HG02943 (cell line): Measurements from ENCODE around the gene PGM1.

Source experiments
- ATAC-seq: cut with Tn5 transposase; IDR thresholded peaks from one replicate; pipeline ENCODE4 v1.9.1; 2021; ENCODE audit warnings: mild to moderate bottlenecking, low read depth, moderate library complexity; ENCODE audit not compliant: unreplicated experiment

Gene PGM1

DNA sequence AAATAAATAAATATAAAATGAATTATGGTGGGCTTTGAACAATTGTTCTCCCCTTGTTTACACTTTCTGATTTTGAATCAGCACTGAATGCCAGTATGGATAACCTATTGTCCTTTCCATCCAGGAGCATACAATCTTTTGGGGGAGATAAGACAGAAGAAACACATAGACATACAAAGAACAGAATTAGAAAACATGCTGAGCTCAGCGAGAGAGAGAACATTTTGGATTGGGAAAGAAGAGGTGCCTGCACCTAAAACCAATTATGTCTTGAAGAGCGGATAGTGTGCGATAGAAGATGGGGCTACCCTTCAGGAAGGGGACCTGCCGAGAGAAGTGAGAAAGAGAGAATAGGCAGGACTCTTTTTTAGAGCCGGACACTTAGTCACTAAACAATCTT, 6.6 kb downstream of the PGM1 start:
- no peak for ATAC-seq

DNA sequence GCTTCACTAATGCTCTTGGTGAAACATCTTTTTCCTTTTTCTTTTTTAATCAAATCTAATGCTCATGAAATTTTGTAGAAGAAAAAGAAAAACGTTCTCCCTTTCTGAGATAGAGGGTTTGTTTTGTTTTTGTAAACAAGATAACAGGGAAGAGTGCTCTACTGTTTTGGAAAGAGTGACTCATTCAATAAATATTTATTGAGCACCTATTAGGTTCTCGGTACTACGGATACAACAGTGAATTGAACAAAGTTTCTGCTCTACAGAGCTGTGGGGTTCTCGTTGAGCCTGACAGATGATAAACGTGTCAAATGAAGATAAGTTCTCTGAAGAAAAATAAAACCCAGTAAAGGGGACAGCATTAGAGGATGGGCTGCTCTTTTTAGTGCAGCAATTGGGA, 7.0 kb downstream of the PGM1 start:
- no peak for ATAC-seq

DNA sequence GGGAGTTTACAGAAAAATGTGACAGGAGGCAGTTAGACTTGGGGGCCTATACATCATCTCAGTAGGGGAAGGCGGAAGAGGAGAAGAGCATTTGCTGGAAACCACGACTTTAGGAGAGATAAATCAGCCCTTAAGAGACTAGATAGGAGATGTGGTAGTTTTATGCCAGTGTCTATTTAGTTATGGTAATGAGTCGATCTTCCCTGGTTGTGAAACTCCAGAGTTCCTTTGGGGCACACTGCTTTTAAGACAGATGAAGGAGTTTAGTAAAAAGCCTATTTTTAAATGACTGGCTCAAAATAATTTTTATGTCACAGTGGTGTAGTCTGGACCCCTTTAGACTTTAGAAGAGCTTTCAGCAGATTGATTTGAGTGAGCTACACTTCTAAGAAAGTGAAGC, 7.8 kb downstream of the PGM1 start:
- no peak for ATAC-seq

DNA sequence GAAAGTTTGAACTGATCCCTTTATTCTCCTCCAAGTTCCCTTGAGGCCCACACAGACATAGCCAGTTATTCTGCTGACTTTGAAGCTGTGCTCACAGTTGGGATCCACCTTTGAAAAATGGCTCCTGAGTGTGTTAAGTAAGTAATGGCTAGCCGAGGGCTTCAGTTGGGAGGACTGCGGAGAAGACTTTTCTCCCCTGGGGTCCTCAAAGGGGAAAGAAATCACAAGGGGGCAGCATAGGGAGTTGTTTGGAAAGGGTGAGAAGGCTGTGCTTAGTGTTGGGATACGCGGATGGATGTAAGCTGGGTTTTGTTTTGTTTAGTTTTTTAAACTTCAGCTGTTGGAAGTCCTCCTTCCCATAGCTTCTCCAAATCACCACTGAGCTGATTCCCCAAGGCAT, 8.3 kb downstream of the PGM1 start:
- ATAC-seq: no peak

DNA sequence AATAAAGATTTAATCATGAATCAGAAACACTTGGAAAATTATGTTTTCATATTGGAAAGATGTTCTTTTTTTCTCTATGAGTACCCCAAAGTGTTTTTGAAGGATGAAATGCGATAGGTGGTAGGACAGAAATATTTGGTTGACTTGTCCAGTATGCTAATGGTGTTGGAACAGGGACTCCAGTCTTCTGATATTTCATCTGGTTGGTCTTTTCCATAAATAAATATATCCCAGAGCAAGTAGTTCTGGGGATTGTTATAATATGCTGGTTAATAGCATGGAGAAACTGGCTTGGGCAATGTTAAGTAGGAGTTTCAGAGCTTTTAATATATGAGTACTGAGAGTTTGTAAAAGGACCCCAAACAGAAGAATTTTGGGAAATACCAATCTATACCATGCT, 8.7 kb downstream of the PGM1 start:
- no peak for ATAC-seq

DNA sequence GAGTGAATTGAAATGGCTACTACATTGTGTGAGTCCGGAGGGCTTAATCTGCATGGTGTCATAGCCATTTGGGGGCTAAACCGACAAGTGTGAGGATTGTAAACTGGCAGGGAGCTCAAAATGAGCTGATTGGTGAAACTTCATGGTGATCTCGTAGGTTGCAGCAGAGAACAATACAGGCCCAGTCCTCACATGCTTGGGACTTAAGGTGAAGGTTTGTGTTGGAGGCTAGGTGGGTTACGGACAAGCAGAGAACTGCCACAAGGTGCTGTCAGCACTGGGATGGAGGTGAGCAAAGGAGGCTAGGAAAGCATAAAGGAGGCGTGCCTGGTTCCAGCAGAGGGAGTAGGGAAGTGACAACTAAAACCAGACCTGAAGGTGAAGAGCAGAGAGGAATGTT, 9.4 kb downstream of the PGM1 start:
- no peak for ATAC-seq

DNA sequence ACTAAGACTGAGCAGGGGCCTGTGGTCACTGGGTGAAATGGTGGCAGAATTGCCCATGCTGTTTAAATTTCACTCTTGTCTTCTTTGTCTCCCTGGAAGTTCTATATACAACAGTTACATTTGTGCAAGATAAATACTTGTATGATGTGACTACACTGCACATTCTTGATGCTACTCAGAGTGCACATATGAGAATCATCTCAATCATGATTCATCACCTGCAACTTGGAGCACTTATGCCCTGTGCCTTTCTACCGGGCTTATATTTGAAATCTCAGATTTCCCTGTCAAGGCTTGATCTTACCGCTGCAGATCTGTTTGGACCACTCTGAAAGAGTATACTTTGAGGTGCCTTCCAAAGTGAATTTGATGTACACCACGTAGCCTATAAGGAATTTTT, 10.6 kb downstream of the PGM1 start:
- ATAC-seq: no peak

DNA sequence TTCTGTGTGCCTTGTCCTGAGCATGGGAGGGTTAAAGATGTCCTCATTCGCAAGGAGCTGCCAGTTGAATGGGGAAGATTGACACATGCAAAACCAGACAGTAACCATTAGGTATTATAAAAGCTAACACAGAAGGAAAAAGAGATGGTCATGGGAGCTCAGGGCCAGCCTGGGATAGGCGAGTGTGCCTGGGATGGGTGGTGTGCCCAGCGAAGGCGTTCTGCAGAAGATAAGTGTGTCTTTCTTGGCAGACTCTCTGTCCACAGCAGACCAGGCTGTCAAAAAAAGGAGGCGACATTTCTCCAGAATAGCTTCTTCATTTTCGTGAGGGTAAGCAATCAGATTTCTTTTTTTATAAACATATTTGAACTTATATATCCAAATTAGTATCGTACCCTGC, 14.1 kb downstream of the PGM1 start:
- ATAC-seq: no peak

DNA sequence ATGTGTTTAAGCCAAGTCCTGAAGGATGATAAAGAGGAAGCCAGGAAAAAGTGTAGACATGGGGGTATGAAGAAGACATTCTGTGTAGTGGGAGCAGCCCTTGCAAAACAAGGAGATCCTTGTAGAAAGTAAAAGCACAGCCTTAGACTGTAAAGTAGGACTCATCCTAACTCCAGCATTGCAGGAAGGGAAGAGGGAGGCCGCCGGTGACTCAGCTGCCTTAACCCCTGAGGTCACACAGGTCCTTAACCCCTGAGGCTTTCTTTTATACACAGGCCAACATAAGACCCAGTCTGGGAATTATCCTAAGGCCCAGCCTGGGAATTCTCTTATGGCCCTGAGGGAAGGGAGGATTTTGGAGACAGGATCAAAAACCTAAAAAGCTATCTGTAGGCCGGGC, 18.0 kb downstream of the PGM1 start:
- no peak for ATAC-seq

DNA sequence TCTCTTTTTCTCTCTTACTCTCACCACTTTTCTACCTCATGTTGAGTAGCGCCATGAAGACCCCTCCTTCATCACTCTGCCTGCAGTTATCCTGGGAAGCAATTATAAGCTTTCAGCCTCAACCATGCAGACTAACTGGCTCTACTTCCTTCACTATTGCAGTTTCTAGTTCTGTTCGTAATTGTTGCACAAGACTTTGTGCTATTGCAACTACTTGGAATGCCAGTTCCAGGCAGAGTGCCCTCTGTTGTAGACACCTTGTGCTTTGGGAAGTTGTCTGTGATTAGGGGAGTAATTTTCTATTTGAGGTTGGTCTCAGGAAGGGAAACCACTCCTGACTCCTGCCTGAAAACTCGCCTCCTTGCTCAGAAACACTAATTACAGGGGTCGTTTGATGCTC, 19.4 kb downstream of the PGM1 start:
- ATAC-seq: no peak

DNA sequence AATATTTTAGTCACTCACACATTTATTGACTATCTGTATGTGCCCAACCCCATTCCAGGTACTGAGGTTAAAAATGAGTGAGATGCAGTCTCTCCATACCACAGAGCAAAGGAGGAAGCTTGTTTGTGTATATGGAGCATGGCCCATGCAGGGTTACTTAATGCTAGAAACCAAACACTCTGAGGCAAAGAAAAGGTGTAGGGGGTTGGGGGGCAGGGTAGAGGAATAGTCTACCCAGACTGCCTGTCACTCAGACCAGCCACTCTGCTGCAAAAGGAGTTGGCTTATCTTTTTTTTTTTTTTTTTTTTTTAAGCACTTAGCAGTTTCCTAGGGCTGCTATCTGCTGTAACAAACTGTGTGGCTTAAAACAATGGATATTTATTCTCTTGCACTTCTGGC, 19.8 kb downstream of the PGM1 start:
- ATAC-seq: no peak

DNA sequence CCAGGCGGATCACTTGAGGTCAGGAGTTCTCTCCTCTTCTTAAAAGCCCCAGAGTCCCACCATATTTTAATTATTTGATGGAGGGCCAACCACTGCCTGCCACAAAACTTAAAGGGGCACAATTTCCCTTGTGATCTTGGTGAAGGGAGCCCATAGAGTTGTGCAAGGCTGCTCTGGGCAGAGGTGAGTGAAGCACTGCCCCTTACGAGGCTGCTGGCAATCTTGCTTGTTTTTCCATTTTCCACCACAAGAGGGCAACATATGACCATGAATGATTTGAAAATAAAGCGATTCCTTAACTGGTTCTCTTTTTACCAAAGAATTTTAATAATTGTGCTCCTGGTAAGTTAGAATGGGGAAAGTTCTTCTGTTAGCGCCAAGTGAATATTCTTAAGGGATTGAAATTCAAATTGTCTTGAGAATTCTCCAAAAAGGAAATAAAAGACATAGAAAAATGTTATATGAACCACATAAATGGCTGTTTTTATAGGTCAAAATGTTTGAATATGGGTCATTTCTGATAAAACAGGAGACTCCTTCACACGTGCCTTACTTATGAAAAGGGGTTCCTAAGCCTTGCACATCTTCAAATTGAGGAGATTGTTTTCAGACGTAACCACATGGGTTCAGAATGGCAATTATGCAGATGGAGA, 22.7 kb downstream of the PGM1 start:
- no peak for ATAC-seq

DNA sequence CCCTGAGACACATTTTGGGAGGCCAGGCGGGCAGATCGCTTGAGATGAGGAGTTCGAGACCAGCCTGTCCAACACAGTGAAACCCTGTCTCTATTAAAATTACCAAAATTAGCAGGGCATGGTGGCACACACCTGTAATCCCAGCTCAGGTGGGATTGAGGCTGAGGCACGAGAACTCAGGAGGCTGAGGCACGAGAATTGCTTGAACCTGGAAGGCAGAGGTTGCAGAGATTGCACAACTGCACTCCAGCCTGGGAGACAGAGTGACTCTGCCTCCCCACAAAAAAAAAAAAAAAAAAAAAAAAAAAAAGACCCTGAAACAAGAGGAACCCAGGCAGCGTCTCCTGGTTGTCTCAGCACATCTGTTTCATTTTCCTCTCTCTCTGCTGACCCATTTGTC, 24.2 kb downstream of the PGM1 start:
- ATAC-seq: no peak

DNA sequence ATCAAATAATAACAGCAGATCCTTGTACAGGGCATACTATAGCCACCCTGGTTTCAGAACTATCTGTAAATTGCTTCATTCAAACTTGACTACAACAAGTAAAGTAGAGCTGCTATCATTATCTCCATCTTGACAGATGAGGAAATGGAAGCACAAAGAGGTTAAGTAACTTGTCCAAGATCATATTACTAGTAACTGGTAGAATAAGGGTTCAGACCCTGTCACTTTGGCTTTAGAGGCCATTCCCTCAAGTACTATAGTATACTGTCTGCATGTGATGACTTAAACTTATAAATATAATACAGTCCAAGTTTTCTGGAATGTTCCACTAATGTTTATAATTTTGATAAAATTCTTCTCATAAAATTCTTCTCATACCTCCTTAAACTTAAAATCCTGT, 24.8 kb downstream of the PGM1 start:
- ATAC-seq: no peak

DNA sequence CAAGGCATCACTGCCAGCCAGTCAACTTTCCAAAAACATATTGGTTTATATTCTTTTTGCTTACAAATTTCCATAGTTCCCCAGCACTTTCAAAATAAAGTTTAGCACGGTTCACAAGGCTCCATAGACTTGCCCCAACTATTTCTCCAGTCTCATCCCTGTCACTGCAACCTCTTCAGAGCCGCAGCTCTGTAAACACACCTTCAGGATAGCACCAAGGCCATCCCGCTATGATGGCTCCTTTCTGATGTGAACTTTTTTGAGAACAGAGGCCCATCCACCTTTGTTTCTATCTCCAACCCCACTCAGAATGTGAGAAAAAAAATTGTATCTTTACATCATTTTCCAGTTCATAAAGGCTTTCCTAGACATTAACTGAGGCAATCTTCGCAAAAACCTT, 26.3 kb downstream of the PGM1 start:
- no peak for ATAC-seq

DNA sequence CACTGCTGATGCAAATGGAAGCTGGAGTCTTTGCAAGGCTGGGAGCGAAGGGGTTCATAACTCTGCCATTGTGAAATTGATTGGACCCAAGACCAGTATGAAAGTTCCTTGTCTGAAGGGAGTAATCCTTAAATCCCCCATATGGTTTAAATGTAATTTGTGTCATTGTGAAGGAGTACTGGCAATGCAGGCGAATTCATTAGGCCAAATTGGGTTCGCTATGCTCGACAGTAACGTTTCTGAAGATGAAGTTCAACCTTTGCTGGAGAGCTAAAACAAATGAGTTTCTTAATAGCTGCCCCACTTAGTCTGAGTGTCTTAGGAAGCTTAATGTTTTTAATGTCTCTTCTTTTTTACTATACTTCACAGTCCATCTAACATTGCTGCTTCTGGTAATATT, 27.5 kb downstream of the PGM1 start:
- ATAC-seq: no peak

DNA sequence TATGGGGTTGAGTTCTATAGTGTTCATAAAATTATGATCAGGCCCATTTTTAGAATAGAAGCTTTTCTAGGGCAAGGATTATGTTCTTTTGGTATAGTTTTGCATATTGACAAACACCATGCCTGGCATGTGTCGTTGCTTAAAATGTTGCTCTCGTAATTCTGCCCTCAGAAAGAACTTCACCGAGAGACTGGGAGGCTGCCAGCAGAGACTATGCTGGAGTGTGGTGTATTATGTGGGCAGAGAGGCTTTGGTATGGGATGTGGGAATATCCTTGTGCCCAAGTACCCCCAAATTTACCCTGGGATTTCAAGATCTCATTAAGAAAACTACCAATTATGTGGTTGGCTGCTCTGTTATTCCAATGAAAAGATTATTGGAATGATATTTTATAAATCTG, 27.9 kb downstream of the PGM1 start:
- no peak for ATAC-seq

DNA sequence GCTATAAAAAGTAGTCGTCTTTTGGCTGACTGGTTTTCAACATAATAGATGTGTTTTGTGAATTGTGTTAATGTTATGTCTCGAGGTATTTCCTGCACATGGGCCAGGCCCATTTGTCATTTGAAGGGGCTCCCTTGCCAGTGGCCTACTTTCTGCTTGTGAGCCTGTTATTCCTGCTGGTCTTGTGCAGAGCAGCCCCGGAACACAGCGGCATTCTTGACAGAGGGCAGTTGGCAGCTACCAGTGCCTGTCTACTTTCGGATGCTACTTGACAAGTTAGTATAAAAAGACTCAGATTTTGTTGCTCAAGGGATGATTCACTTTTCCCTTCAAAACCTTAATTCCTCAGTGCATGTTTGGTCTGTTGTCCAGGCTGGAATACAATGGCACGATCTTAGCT, 28.5 kb downstream of the PGM1 start:
- no peak for ATAC-seq

DNA sequence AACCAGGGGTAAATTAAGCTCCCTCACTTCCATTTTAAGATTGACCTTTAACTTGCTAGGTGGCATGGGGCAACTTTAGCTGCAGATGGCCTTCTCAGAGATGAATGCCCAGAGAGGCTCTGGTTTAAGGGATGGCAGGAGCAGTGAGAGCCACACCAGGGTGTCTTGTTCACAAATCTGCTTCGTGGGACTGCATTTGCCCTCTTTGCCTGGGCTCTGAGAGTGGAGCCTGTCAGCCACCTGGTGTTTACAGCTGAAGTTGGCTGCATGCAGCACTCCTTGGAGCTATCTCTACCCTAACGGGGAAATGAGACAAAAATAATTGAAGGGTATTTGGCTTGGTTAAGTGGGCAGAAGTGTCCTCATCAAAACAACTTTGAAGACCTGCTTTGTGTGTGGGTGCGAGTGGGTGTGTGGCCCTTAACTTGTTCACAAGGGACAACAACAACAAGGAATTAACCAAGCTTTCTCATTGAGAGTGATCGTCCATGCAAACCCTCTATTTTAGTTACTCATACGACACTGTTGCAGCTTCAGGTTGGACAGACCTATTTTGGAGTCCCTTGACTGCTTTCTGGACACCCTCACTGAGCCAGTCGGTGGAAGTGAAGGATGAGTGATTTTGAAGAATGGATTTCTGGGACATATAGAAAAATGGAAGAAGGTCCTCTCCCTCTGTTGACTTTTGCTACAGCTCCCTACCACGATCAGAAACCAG, 29.8 kb downstream of the PGM1 start:
- no peak for ATAC-seq

DNA sequence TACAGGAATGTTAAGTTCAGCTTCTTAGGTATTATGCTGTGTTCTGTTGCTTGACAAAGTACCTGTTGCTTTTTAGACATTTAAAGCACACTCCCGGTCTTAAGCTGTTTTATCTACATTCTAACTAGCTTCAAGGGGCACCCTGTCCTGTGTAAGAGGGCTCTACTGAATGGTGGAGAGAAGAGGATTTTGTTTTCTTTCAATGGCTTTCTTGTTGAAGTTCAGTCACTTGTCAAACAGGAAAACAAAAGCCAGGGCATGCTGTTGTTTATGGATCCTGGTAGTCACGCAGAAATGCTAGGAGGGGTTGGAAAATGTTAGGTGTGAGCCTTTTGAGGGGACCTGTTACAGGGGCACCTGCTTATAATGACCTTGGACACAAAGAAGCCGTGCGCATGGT, 30.7 kb downstream of the PGM1 start:
- ATAC-seq: no peak

DNA sequence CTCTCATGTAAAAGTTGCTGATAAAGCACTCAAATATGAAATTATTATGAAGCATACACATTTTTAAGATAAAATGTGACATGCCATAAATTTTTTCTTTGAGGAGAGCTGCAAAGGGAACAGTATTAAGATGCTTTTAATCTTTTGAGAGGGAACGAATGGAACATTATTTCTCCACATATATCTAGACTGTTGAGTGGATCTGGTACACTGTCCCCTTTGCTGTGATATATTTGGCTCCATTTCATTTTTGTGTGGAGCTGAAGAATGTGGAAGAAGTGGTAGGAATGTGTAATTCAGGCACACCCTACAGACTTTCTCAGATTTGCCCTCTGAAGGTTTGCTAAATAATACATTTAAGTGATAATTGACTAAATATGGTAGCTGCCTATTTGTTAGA, 31.7 kb downstream of the PGM1 start:
- ATAC-seq: no peak

DNA sequence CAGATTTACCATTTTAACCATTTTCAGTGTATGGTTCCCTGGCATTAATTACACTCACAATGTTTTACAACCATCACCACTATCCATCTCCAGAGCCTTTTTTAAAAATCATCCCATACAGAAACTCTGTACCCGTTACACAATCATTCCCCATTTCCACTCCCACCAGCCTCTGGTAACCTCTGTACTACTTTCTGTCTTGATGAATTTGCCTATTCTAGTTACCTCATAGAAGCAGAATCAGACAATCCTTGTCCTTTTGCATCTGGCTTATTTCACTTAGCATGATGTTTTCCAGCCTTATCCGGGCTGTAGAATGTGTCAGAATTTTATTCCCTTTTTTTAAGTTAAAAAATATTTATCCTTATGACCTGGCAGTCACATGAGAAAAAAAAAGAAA, 33.0 kb downstream of the PGM1 start:
- ATAC-seq: no peak

DNA sequence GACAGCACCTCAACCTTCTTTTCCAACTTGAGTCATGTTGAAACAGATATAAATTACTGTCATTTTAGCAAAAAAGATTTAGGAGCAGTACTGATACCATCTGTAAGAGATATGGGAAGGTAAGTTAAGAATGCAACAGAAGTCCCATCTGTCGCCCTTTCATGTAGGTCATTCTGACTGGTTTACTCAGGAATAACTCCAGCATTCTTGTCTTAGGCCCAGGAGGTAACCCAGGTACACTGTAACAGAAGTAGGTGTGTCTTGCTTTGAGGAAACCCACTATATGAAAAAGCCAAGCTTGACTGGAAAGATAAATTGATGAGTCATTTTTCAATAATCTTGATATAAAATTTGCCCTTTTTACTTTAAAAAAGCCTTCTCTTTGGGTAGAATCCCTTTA, 35.4 kb downstream of the PGM1 start:
- ATAC-seq: no peak
